Measurements from ENCODE around the gene PLEKHG2.

Gene PLEKHG2

GRCh38 chr19:39385629-39386411 is 26.6 kb upstream of the PLEKHG2 start:
- DNase-seq (ENCODE audit: low read depth) = no peak

- no peak for DNase-seq (ENCODE audit: low read depth)
Observed at GRCh38 chr19:39386557-39386956, 25.9 kb upstream of the PLEKHG2 start.

- DNase-seq (ENCODE audit: low read depth) = no peak
Observed at GRCh38 chr19:39388657-39389056, 23.8 kb upstream of the PLEKHG2 start.

GRCh38 chr19:39389631-39390414 is 22.6 kb upstream of the PLEKHG2 start:
- DNase-seq (ENCODE audit: low read depth) = no peak

- DNase-seq (ENCODE audit: low read depth) = peak; percentile 44
Observed at GRCh38 chr19:39390451-39390750, 22.1 kb upstream of the PLEKHG2 start.

- DNase-seq (ENCODE audit: low read depth) = peak; percentile 99
Observed at GRCh38 chr19:39390751-39391437, 21.6 kb upstream of the PLEKHG2 start, which contains the start of the genes MED29 and PAF1. TSS of gene MED29 (plus strand) at chr19:39391378. CDS start at chr19:39391423, 45 bp downstream. TSS of gene PAF1 (minus strand) at chr19:39391106. CDS start at chr19:39390864, 242 bp downstream.

GRCh38 chr19:39397360-39398296 is 14.8 kb upstream of the PLEKHG2 start:
- peak; percentile 78 for DNase-seq (ENCODE audit: low read depth)

- peak; percentile 88 for DNase-seq (ENCODE audit: low read depth)
Observed at GRCh38 chr19:39398297-39398864, 14.1 kb upstream of the PLEKHG2 start.

- DNase-seq (ENCODE audit: low read depth) = no peak
Observed at GRCh38 chr19:39399668-39400050, 12.8 kb upstream of the PLEKHG2 start.

- no peak for DNase-seq (ENCODE audit: low read depth)
Observed at GRCh38 chr19:39400061-39400460, 12.4 kb upstream of the PLEKHG2 start.

- DNase-seq (ENCODE audit: low read depth) = no peak
Observed at GRCh38 chr19:39401070-39401548, 11.4 kb upstream of the PLEKHG2 start.

- peak; percentile 79 for DNase-seq (ENCODE audit: low read depth)
Observed at GRCh38 chr19:39401549-39402345, 10.7 kb upstream of the PLEKHG2 start.

- DNase-seq (ENCODE audit: low read depth) = peak; percentile 91
Observed at GRCh38 chr19:39402346-39403300, 9.8 kb upstream of the PLEKHG2 start.

GRCh38 chr19:39403331-39404312 is 8.8 kb upstream of the PLEKHG2 start:
- peak; percentile 99 for DNase-seq (ENCODE audit: low read depth)

- peak; percentile 16 for DNase-seq (ENCODE audit: low read depth)
Observed at GRCh38 chr19:39405261-39405957, 7.1 kb upstream of the PLEKHG2 start.

- peak; percentile 42 for DNase-seq (ENCODE audit: low read depth)
Observed at GRCh38 chr19:39405958-39406655, 6.4 kb upstream of the PLEKHG2 start.

Data from iris pigment epithelial cell (primary cell).